Measurements from ENCODE around the gene SRMS. TPM values are rescaled to one million over a fixed set of nuclear protein-coding genes. Genes with fewer than 3 reads are reported as not detected.

The SRMS gene
- total RNA-seq, 1 experiment from 2014 or later = 3.2 TPM

GRCh38 chr20:63513207-63513606 is 34.3 kb downstream of the SRMS start:
- H3K9me2 ChIP-seq (ENCODE audit: insufficient read depth) = no peaks in the 10 kb centered on the region
- ATAC-seq (no peak), DNase-seq (ENCODE audit: low read depth, low spot score) (no peak)
- BruUV-seq (replicated peaks) = no TSS peak
- no peaks in the 10 kb centered on the region for H3K4me1 ChIP-seq (ENCODE audit: control insufficient read depth in 1 of 2, insufficient read depth in 2 of 2, low read length in 2 of 2)
- no peaks in the 10 kb centered on the region for H4K20me1 ChIP-seq (ENCODE audit: insufficient read depth)
- POLR2A ChIA-PET = no interaction called here
- peaks cover 7% of the 10 kb centered on the region; the same call in 1 of the 2 replicates for H3K27me3 ChIP-seq (ENCODE audit: insufficient read depth, low read length)
- no peak overlapping the region for H2AFZ ChIP-seq (ENCODE audit: low read depth, low read length, poor library complexity, severe bottlenecking)
- CTCF ChIA-PET = no interaction called here
- no peaks in the 10 kb centered on the region for H3K9me3 ChIP-seq (ENCODE audit: control insufficient read depth in 1 of 2, insufficient read depth in 1 of 2, low read depth in 1 of 2, low read length in 2 of 2)
- H3K36me3 ChIP-seq (ENCODE audit: control insufficient read depth in 1 of 2, insufficient read depth in 2 of 2, low read length in 2 of 2) = no peaks in the 10 kb centered on the region
- no peak overlapping the region for H3K9ac ChIP-seq (ENCODE audit: low read length)
- TF ChIP-seq CTCF (IDR thresholded peaks at IDR 0.05 in 2 of 3, conservative IDR thresholded peaks at IDR 0.05 in 1 of 3; ENCODE audit: borderline replicate concordance in 1 of 3, insufficient read depth in 1 of 3, low read depth in 2 of 3, low read length in 2 of 3) = no peak
- no peak for TF ChIP-seq FOSL1 (IDR thresholded peaks at IDR 0.05; ENCODE audit: low read depth)
- TF ChIP-seq, protein P1, sequence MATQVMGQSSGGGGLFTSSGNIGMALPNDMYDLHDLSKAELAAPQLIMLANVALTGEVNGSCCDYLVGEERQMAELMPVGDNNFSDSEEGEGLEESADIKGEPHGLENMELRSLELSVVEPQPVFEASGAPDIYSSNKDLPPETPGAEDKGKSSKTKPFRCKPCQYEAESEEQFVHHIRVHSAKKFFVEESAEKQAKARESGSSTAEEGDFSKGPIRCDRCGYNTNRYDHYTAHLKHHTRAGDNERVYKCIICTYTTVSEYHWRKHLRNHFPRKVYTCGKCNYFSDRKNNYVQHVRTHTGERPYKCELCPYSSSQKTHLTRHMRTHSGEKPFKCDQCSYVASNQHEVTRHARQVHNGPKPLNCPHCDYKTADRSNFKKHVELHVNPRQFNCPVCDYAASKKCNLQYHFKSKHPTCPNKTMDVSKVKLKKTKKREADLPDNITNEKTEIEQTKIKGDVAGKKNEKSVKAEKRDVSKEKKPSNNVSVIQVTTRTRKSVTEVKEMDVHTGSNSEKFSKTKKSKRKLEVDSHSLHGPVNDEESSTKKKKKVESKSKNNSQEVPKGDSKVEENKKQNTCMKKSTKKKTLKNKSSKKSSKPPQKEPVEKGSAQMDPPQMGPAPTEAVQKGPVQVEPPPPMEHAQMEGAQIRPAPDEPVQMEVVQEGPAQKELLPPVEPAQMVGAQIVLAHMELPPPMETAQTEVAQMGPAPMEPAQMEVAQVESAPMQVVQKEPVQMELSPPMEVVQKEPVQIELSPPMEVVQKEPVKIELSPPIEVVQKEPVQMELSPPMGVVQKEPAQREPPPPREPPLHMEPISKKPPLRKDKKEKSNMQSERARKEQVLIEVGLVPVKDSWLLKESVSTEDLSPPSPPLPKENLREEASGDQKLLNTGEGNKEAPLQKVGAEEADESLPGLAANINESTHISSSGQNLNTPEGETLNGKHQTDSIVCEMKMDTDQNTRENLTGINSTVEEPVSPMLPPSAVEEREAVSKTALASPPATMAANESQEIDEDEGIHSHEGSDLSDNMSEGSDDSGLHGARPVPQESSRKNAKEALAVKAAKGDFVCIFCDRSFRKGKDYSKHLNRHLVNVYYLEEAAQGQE (IDR thresholded peaks at IDR 0.05; ENCODE audit: low read depth) = no peak
- no peak for TF ChIP-seq CBX3 (IDR thresholded peaks at IDR 0.05; ENCODE audit: low read depth)
- TF ChIP-seq, protein P2, sequence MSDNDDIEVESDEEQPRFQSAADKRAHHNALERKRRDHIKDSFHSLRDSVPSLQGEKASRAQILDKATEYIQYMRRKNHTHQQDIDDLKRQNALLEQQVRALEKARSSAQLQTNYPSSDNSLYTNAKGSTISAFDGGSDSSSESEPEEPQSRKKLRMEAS (IDR thresholded peaks at IDR 0.05) = no peak
- TF ChIP-seq, protein P3, sequence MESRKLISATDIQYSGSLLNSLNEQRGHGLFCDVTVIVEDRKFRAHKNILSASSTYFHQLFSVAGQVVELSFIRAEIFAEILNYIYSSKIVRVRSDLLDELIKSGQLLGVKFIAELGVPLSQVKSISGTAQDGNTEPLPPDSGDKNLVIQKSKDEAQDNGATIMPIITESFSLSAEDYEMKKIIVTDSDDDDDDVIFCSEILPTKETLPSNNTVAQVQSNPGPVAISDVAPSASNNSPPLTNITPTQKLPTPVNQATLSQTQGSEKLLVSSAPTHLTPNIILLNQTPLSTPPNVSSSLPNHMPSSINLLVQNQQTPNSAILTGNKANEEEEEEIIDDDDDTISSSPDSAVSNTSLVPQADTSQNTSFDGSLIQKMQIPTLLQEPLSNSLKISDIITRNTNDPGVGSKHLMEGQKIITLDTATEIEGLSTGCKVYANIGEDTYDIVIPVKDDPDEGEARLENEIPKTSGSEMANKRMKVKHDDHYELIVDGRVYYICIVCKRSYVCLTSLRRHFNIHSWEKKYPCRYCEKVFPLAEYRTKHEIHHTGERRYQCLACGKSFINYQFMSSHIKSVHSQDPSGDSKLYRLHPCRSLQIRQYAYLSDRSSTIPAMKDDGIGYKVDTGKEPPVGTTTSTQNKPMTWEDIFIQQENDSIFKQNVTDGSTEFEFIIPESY (IDR thresholded peaks at IDR 0.05; ENCODE audit: extremely low read depth, insufficient replicate concordance, low read length) = no peak
- no peak for TF ChIP-seq JUND (IDR thresholded peaks at IDR 0.05)
- no peak for TF ChIP-seq ZFX (IDR thresholded peaks at IDR 0.05)
- TF ChIP-seq CEBPB (IDR thresholded peaks at IDR 0.05; ENCODE audit: low read depth) = no peak
- TF ChIP-seq SIN3A (IDR thresholded peaks at IDR 0.05; ENCODE audit: low read depth) = no peak
- no peak for TF ChIP-seq EZH2 (IDR thresholded peaks at IDR 0.05)
- no peak for TF ChIP-seq POLR2AphosphoS5 (IDR thresholded peaks at IDR 0.05; ENCODE audit: low read depth, low read length)
- no peak for TF ChIP-seq TCF7L2 (IDR thresholded peaks at IDR 0.05; ENCODE audit: borderline replicate concordance, extremely low read depth, insufficient read depth, insufficient read length)
- TF ChIP-seq EGR1 (IDR thresholded peaks at IDR 0.05; ENCODE audit: low read depth) = no peak
- TF ChIP-seq YY1 (IDR thresholded peaks at IDR 0.05; ENCODE audit: extremely low read depth, insufficient replicate concordance, low read depth, low read length) = no peak
- TF ChIP-seq POLR2A (IDR thresholded peaks at IDR 0.05; ENCODE audit: borderline replicate concordance, extremely low read depth, insufficient read depth, insufficient read length) = no peak
- TF ChIP-seq ELF1 (IDR thresholded peaks at IDR 0.05; ENCODE audit: borderline replicate concordance, low read depth) = no peak
- no peak overlapping the region for H3K4me3 ChIP-seq (replicated peaks in 1 of 2; ENCODE audit: low read depth in 1 of 2, low read length in 2 of 2)
- no peak overlapping the region for H3K4me2 ChIP-seq (ENCODE audit: low read length)
- intact Hi-C loops (cut with micrococcal nuclease) = no loop called here
- RAD21 ChIA-PET (ENCODE audit: low non-redundant PET in 1 of 2, low total read pairs in 2 of 2, uncharacterized antibody in 2 of 2, unreplicated experiment in 2 of 2) = no interaction called here
- no peak overlapping the region for H3K27ac ChIP-seq (ENCODE audit: low read depth, low read length)
- no peaks in the 10 kb centered on the region for H3K79me2 ChIP-seq (ENCODE audit: insufficient read depth, low read length)
